ENCODE measurements around the gene KDM5B. TPM values are rescaled to one million over a fixed set of nuclear protein-coding genes. Genes with fewer than 3 reads are reported as not detected.
A peak's percentile ranks its signal among the peaks of the same experiment; 100 is the strongest.

Gene KDM5B
- total RNA-seq, 3 donors from 2014 or later = 64.7 to 92.7 (median 68.1) TPM

- intact Hi-C loops (cut with DNase I, micrococcal nuclease) = no loop called here
- TF ChIP-seq CTCF (IDR thresholded peaks at IDR 0.05) = no peak
- Histone ChIP-seq H3K9me3 (no peaks in the 10 kb centered on the region), H3K4me3 (no peak overlapping the region), H3K4me1 (ENCODE audit: low read depth) (peaks cover 33% of the 10 kb centered on the region), H3K36me3 (ENCODE audit: low read depth) (no peaks in the 10 kb centered on the region)
- DNase-seq = no peak
- ATAC-seq = no peak
Measured at GRCh38 chr1:202794051-202794740, 14.0 kb downstream of the KDM5B start.

- Histone ChIP-seq H3K36me3 (ENCODE audit: low read depth) (no peaks in the 10 kb centered on the region), H3K4me3 (no peak overlapping the region), H3K4me1 (ENCODE audit: low read depth) (peaks cover 43% of the 10 kb centered on the region), H3K9me3 (no peaks in the 10 kb centered on the region)
- ATAC-seq (peak; percentile 75), DNase-seq (no peak)
- no peak for TF ChIP-seq CTCF (IDR thresholded peaks at IDR 0.05)
- intact Hi-C loops (cut with DNase I, micrococcal nuclease) = no loop called here
Measured at GRCh38 chr1:202791077-202791747, 17.0 kb downstream of the KDM5B start.

- Histone ChIP-seq H3K36me3 (ENCODE audit: low read depth) (no peaks in the 10 kb centered on the region), H3K4me3 (no peak overlapping the region), H3K9me3 (no peaks in the 10 kb centered on the region), H3K4me1 (ENCODE audit: low read depth) (peaks cover 31% of the 10 kb centered on the region)
- intact Hi-C loops (cut with DNase I, micrococcal nuclease) = no loop called here
- ATAC-seq (peak; percentile 92), DNase-seq (peak in 1 of 3 donors; percentile 70)
- no peak for TF ChIP-seq CTCF (IDR thresholded peaks at IDR 0.05)
Measured at GRCh38 chr1:202788800-202789199, 19.4 kb downstream of the KDM5B start.

- Histone ChIP-seq H3K36me3 (ENCODE audit: low read depth) (no peaks in the 10 kb centered on the region), H3K4me1 (ENCODE audit: low read depth) (peaks cover 35% of the 10 kb centered on the region), H3K4me3 (no peak overlapping the region), H3K9me3 (no peaks in the 10 kb centered on the region)
- no peak for DNase-seq
- intact Hi-C loops (cut with DNase I, micrococcal nuclease) = no loop called here
- ATAC-seq = no peak
- TF ChIP-seq CTCF (IDR thresholded peaks at IDR 0.05) = no peak
Measured at GRCh38 chr1:202786804-202787203, 21.4 kb downstream of the KDM5B start.

- no peak for DNase-seq
- no peak for ATAC-seq
- Histone ChIP-seq H3K4me3 (no peak overlapping the region), H3K36me3 (ENCODE audit: low read depth) (no peaks in the 10 kb centered on the region), H3K4me1 (ENCODE audit: low read depth) (peaks cover 9% of the 10 kb centered on the region), H3K9me3 (no peaks in the 10 kb centered on the region)
- intact Hi-C loops (cut with DNase I, micrococcal nuclease) = no loop called here
- TF ChIP-seq CTCF (IDR thresholded peaks at IDR 0.05) = no peak
Measured at GRCh38 chr1:202781180-202781579, 27.0 kb downstream of the KDM5B start.
